Activated T-helper 1 cell treated with anti-CD3 and anti-CD28 coated beads, Interleukin-2, amount 50 U/mL, for 16 hours (primary cell): ENCODE results near the gene MRPL36.
"Not testable (repeated sequence)": the region's sequence is repeated elsewhere in the genome, so short reads cannot be mapped to it uniquely, and the experiment has no call there.

Experiments used
- DNase-seq, 2 donors: peaks; one replicate each; pipeline ENCODE4 v3.0.0-alpha.2; 2020; ENCODE audit warnings: low read depth in 1 of 2, low spot score in 1 of 2

The MRPL36 gene

DNA sequence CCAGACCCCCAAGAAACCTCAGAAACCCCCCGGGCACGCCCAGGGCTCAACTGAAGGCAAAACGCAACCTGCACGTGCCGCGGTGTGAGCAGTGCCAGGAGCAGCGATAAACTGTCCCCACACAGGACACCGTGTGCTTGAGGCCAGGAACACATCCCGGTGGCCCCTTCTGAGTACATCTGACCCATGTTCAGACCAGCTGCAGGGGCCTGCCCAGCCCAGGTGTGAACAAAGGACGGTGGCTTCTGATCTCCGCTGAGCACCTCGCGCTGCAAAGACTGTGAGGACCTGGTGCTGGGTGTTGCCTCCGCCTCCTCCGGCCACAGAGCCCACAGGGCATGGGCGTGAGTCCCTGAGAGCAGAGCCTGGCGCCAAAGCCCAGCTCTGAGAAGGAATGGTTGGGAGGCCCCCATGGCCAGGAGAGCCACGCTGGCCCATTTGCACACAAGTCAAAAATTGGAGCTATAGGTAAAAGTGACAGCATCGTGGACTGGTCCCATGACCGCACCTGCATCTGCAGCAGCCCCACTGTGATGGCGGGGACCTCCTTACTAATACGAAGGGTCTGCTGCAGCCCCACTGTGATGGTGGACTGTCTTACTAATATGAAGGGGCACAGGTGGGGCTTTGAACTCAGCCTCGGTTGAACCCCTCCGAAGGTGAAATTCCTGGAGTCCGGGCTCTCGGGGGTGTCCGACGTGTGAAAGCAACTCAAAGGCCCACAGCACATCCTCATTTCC is 33.0 kb upstream of the MRPL36 start:
- DNase-seq, result no peak

DNA sequence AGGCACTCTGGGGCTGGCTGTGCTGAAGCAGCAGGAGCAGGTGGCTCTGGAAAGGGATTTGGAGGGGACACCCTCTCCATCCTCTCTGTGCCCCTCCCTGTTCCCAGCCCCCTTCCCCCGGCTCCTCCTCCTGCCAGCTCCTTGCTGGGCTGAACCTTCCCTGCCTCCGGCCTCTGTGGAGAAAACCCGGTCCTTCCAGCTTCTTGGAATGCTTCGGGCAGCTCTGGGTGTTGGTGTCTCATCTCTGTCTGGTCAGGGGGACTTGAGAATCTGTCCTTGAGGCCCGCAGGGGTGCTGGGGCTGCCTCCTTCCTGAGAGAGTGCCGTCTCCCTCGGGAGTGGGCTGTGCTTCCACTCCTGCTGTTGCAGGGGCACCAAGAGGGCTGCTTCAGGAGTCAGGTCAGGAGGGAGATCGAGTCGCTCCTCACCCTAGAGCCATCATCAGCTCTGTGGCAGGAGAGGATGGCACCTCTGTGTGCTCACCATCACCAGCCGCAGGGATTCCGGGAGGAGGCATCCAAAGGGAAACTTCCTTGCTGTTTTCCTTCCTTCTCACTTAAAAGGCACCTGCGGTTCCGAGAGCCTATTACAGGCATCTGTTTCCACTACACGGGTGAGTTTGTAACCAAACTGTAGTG is 32.2 kb upstream of the MRPL36 start:
- no peak for DNase-seq

DNA sequence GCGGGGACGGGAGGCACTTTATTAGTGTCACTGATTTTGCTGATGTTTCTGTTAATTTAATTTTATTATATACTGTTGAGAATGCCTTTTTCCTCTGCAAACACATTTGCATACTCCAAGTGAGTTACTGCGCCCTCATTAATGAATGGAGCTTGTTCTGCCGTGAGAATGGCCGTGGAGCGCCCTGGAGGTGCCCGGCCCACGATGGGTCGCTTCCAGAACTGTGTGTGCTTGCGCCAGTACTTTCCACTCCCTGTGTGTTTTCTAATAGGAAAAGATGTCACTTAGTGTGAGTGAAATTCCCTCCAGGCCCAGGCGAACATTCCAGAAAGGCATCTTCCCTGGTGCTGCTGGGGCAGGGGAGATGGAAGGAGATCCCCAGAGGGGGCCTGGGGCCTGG is 31.6 kb upstream of the MRPL36 start:
- DNase-seq, result no peak

DNA sequence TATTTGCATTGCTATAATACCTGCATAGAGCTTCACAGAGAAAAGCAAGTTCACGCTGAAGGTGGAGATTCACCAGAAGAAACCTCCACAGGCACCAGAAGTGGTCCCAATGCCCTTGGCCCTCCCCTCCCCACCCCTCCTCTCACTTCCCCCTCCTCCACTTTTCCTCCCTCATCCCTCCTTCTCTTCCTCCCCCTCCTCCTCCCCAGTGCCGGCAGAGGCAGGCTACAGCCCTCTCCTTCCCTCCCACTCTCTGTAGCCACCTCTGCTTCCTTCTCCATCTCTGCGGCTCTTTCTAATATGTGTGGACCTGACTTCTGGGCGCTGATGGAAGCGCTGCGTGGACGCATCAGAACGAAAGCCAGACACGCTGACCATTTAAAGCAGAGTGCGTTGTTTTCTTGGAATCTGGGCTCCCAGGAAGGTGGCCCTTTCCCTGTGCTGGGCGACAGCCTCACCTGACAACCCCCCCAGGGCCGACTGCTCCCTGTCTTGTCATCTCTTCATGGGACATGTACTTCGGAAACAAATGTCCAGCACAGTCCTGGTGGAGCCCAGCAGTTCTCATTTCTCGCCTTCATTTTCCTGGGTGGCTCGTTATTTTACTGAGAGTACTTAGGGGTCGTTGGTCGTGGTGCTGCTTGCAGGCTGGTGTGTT is 31.1 kb upstream of the MRPL36 start:
- DNase-seq, result no peak

DNA sequence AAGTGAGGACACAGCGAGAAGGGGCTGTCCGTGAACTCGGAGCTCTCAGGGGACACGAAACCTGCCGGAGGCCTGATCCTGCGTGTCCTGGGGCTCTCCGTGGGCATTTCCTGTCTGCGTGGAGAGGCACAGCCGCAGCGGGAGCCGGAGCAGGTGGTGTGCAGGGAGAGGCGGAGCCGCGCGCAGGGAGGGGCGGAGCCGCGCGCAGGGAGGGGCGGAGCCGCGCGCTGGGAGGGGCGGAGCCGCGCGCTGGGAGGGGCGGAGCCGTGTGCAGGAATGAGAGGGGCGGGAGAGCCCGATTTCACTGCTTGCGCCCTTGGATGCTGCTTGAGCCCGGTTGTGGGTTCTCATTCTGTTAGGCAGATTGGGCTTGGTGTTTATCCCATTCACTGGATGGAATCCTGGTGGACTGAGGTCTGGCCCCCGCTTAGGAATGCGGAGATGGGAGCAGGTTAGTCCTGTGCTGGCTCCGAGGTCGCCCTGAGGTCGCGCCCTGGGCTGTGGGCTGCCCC is 28.3 kb upstream of the MRPL36 start:
- peak in 1 of 2 donors; percentile 7 for DNase-seq

DNA sequence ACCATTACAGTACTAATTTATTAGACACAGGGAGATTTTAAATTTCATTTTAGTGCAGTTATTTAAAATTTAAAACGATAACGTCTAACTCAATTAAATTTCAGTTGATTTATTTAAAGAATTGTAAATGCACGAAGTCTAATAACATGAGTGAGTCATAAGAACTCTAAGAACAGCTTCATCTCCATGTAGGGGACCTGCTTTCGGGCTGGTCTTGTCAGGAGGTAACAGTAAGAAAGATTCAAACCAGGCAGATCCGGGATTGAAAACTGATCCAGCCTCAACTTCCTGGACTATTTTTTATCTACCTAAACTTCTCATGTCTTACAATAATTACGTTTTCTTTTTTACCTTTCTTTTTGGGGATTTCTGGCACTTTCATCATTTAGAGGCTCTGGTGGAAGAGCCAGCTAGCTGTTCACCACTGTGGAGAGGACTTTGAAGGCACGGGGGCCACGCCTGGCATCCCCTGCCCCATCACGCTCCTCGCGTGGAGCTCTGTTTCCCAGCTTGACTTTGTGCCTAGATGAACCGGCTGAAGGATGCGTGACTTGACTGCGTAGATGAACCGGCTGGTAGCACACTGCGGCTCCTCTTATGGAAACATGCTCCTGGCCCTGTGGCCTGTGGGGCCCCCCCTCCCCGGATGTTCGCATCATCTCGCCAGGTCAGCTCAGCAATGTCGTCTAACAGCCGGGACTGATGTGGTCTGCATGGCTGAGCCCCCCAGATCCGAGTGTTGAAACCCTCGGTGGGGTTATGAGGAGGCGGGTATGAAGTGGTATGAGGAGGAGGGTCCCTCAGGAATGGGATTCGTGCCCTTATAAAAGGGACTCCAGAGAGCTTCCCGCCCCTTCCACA is 27.6 kb upstream of the MRPL36 start:
- no peak for DNase-seq

DNA sequence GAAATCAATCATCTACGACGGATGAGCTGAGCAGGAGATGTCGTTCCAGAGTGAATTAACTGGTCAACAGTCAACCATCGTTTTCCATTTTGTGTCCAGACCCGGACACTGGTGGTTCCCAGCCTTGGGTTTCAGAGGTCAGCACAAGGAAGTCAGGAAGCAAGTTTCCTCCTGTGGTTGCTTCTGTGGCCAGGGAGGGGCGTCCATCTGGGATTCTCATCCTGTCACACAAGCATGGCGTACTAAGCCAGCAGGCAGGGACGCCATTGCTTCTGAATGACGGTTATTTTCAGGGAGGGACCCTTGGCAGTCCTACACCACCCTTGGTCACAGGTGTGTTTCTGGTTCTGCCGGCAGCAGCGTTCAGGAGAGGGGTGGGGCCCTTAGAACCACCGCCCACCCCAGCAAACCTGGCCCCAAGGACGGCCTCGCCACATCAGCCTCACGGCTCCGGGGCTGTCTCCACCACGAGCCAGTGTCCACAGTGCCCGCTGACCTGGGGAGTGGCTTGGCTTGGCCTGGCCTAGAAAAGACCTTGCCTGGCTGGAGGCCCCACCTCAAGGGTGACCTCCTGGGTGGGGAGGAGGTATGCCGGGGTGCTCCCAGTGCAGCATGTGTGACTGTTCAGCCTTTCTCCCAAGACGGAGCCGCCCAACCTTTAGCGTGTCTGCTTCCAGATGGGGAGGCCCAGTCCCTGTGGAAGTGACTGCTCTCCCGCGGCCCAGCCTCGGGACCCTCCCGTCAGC is 26.8 kb upstream of the MRPL36 start:
- DNase-seq, result no peak

DNA sequence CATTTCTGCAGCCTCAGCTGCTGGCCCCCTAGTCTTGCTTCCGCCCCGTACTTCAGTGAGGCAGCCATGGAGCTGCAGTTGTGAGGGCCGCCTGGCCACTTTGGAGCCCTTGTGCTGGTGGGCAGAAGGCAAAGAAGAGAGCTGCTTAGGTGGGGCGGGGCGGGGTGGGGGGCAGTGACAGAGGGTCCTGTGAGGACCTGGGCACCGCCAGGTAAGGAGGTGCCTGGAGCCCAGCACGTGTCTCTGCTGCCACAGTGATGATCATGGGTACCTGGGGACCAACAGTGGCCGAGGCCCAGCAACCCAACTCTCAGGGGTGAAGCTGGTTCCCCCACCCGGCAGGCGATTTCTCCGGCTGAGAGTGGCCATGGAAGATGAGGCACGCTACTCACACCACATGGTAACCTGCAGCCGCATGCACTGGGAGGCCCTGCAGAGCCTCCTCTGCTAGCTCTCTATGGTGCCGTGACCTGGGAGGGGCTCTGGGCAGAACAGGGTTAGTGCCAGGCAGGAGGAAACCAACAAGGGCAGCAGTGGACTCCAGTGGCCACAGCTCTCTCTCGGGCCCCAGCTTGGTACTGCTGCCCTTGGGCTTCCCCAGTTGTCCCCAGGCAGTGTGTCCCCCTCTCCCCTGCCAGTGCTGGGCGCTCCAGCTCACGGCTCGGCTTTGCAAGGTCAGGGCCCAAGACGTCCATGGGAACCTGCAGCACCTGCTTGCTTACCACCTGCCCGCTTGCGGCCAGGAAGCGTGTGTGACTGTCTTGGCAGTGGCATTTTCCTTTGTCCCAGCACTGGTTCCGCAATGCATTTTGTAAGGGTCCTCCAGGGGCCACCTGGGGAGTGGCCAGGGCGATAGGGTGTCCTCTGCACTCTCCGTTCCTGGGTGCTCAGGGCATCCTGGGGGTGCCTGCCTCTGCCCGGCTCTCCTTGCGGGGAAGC is 25.5 kb upstream of the MRPL36 start:
- DNase-seq, result no peak

DNA sequence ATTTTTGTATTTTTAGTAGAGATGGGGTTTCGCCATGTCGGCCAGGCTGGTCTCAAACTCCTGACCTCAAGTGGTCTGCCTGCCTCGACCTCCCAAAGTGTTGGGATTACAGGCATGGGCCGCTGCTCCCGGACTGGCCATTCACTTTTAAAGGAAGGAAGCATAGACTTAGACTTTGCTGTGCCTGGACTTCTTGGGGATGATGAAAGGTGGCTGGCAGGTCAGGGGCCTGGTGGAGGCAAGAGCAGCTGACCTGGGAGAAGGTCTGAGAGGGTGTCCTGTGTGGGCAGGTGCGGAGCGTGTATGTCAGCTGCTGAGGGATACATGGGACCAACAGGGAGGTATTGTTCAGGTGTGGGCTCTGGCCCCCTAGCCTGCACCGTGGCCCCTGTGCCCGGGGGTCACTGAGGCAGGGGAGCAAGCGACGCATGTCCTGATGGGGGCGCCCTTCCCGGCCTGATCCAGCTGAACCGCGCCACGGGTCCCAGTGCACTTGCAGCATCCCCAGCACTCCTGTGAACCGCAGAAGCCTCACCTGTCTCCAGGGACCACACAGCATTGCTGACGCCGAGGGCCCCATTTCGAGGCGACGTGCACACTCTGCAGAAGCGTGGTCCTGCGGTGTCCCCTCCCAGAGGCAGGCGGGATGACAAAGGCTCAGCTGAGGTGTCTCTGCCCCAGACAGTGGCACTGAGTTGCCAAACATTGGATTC is 24.6 kb upstream of the MRPL36 start:
- no peak for DNase-seq

DNA sequence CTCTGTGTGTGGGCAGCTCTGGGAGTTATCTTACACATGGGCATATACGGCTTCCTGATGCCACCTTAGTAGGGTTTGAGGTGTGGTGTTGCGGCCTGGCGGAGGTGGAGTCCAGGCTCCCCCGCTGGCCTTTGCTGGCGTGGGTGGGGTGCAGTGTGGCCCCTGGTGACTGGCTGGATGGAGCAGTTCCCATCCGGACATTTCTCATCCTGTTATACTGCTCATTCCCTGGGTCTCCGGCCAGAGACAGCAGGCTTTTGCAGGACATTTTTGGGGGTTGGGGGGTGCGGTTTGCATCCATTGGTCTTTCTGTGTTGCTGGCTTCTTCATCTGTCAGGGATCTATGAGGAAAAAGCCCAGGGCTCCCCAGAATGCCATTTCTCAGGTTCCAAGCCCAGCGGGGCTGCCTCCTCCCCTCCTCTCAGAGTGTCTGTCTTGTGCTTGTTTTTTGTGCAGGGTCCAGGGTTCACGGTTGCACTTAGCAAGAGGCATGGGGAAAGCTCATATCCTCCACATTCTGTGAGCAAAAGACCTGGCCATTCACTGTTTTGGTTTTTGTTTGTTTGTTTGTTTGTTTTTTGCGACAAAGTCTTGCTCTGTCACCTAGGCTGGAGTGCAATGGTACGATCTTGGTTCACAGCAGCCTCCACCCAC is 23.9 kb upstream of the MRPL36 start:
- DNase-seq, result no peak

DNA sequence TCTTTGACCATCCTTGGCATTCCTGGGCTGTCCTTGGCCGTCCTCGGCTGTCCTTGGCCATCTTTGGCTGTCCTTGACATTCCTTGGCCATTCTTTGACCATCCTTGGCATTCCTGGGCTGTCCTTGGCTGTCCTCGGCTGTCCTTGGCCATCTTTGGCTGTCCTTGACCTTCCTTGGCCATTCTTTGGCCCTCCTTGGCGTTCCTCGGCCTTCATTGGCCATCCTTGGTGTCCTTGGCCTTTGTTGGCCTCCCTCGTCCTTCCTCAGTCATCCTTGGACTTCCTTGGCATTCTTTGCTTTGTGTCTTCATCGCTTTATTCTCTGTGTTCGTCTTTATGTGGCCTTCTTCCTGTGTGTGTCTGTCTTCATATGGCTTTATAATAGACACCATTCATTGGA is 22.2 kb upstream of the MRPL36 start:
- no peak for DNase-seq

DNA sequence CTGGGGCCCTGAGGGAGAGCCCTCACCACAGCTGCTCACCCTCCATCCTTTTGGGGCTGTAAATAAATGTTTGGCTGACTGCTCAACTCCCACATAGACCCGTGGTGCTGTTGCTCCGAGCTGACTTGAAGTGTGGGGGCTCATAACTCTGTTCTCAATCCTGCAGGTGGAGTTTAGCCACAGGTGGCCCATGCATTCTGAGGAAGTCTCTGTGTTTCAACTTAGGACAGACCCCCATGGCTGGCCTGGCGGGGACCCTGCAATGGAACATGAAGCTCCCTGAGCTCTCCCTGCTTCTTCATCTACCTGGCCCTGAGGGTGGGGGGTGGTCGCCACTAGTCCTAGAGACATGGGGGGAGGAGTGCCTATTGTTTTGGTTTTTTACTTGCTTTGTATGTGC is 21.3 kb upstream of the MRPL36 start:
- DNase-seq, result no peak

DNA sequence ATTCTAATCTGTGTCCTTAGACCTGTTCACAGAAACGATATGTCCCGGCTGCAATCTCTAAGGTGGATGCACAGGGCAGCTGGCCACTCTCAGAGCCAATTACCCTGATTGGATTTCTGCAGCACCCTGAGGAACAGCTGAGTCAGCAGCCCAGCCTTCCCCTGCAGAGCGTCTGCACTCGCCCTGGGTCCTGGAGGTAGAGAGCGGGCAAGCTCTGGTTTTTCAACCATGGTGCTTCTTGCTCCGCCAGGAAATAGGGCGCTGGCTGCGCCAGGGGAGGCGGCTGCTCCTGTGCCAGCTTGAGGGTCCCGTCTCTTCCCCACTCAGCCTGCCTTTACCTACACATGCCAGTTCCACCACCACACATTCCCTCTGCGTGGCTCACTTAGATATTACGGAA is 20.7 kb upstream of the MRPL36 start:
- DNase-seq, result no peak

DNA sequence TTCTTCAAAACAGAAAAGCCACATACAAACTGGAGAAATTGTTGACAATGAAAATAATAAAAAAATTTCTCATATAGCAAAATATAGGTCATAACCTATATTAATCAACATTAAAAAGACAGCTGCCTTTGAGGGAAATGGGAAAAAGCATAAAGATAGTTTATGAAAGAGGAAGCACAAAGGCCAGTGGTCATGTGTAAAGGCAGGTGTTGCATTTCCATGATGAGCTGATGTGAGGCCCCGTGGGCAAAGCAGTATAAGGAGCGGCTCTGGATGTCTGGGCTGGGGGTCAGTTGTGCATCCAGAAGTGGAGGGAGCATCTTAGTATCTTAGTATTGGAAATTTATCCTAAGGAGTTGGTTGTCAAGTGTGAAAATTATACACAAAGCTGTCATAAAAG is 19.8 kb upstream of the MRPL36 start:
- no peak for DNase-seq

DNA sequence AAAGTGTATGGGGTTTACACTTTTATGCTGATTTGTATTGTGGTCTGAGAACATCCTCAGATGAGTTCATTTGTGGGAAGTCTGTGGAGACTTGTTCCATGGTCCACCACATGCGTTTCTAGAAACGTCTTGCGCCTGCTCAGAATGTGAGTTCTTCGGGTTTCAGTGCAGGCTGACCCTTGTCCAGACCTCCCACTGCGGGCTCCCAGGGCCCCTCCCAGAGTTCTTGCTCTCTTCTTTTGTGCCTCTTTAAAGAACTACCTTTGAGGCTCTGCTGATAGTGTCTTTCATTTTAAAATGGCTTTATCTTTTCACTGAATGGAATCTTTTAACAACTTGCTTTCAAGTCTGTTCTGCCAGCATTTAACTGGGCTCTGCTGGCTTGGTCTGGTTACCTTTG is 19.1 kb upstream of the MRPL36 start:
- no peak for DNase-seq

DNA sequence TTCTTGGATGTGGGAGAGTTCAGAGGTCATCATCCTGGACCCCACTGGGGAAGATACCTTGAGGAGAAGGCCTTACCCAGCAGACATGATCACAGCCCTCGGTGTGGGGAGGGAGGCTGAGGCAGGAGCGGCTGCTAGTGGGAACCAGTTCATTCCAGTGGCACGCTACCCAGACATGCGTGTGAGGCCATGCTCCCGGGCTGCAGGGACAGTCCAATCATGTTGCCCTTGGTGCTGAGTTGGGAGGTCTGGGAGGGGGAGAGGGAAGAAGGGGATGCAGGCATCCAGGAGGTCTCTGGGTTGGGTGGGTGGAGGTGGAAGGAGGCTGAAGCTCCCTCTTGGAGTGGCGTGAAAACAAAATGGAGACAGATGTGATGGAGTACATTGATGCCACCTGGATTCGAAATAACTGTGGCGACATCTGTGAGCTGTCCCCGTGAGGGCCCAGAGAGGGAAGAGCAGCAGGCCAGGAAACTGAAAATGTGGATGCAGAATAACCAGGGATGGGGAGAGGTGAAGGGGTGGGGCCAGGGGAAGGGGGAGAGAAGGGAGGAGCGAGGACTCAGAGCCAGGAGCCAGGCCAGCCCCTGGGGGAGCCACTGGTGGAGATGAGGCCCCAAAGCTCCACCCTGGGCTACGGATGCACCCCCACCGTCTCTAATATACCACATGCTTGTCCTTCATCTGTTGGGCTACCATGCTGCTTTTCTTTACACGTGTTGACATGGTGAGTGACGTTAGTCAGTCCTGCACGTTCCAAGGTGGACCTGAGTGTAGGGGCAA is 17.8 kb upstream of the MRPL36 start:
- DNase-seq, result no peak

DNA sequence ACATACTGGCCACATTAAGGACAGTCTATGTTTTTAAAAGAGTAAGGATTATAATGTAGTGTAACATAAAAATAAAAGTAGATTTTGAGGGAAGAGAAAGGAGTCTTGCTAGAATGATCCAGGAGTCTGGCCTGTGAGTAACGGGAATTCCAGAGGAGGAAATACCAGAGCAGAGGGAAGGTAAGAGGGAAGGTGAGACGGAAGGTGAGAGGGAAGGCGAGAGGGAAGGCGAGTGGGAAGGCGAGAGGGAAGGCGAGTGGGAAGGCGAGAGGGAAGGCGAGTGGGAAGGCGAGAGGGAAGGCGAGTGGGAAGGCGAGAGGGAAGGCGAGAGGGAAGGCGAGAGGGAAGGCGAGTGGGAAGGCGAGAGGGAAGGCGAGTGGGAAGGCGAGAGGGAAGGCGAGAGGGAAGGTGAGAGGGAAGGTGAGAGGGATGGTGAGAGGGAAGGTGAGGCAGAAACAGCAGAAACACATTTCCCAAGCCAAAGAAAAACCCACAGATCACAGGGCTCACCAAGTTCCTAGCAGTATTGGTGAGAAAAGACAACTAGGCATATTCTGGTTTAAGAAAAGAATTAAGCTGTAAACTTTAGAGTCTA is 17.0 kb upstream of the MRPL36 start:
- not testable (repeated sequence) for DNase-seq
